ENCODE results near the gene GABRG3. TPM values are rescaled to one million over a fixed set of nuclear protein-coding genes. Genes with fewer than 3 reads are reported as not detected.

GABRG3 gene
- total RNA-seq = not detected
- not detected for polyA plus RNA-seq (2013, experiment 1 of 2)
- polyA plus RNA-seq (2013, experiment 2 of 2) = 0.04 TPM
- total RNA-seq = 0 to 0.20 (median 0) reads per million in 172 experiments

DNA sequence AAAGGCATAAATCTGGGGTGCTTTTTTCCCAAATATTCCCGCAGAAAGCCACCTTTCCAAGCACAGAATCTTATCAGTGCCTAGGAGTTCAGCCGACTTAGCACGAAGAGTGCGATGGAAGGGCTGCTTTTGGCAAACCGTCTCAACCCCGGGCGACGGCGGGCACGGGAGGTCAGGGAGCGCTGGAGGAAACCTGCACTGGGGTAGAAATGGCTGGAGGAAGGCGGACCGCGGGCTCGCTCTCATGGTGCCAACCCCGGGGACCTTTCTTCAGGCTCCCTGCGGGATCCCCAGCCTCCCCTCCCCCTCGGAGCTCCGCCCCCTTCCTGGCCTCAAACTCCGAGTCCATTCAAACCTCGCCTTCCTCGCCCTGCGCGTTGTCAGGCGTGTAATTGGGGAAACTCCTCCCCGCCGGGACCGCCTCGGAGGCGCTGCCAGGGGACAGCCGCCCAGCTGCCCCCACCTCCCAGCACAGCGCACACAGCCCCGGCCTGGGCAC lies at the start of gene GABRG3:
Gene GABRG3 (plus strand): TSS at position 470 of the 499 bp plus-strand sequence.
- DNase-seq (no peak), ATAC-seq (ENCODE audit: poor library complexity) (no peak)
- no peak within 1 kb of the TSS for H3K4me3 ChIP-seq (ENCODE audit: low read length)
- ChIA-PET CTCF (no interaction called here), POLR2A (no interaction called here)
- peaks cover 0 to 13% of the 10 kb centered on the region in 2 experiments for H3K9me3 ChIP-seq (ENCODE audit: control insufficient read depth in 1 of 2, insufficient read depth in 1 of 2, low read length in 2 of 2)
- Mint-ChIP-seq H3K9me3 (peaks cover 2% of the 10 kb centered on the region), H3K27ac (no peak within 1 kb of the TSS), H3K27me3 (peaks cover 37% of the 10 kb centered on the region), H3K4me1 (ENCODE audit: low read depth) (no peaks in the 10 kb centered on the region), H3K4me3 (no peak within 1 kb of the TSS), H3K36me3 (ENCODE audit: low read depth) (no peaks in the 10 kb centered on the region)
- H3K36me3 ChIP-seq (ENCODE audit: insufficient read depth, low read length) = no peaks in the 10 kb centered on the region
- intact Hi-C loops (cut with DNase I, micrococcal nuclease) = no loop called here
- no peaks in the 10 kb centered on the region for H3K4me1 ChIP-seq (ENCODE audit: insufficient read depth, low read length)
- H3K27me3 ChIP-seq (ENCODE audit: control insufficient read depth in 1 of 2, insufficient read depth in 2 of 2, low read length in 2 of 2) = peaks cover 0 to 11% of the 10 kb centered on the region in 2 experiments
- TF ChIP-seq, protein P1, sequence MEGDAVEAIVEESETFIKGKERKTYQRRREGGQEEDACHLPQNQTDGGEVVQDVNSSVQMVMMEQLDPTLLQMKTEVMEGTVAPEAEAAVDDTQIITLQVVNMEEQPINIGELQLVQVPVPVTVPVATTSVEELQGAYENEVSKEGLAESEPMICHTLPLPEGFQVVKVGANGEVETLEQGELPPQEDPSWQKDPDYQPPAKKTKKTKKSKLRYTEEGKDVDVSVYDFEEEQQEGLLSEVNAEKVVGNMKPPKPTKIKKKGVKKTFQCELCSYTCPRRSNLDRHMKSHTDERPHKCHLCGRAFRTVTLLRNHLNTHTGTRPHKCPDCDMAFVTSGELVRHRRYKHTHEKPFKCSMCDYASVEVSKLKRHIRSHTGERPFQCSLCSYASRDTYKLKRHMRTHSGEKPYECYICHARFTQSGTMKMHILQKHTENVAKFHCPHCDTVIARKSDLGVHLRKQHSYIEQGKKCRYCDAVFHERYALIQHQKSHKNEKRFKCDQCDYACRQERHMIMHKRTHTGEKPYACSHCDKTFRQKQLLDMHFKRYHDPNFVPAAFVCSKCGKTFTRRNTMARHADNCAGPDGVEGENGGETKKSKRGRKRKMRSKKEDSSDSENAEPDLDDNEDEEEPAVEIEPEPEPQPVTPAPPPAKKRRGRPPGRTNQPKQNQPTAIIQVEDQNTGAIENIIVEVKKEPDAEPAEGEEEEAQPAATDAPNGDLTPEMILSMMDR (IDR thresholded peaks at IDR 0.05) = no peak
- no peak within 1 kb of the TSS for H3K27ac ChIP-seq (ENCODE audit: low read depth in 1 of 2, low read length in 2 of 2)

DNA sequence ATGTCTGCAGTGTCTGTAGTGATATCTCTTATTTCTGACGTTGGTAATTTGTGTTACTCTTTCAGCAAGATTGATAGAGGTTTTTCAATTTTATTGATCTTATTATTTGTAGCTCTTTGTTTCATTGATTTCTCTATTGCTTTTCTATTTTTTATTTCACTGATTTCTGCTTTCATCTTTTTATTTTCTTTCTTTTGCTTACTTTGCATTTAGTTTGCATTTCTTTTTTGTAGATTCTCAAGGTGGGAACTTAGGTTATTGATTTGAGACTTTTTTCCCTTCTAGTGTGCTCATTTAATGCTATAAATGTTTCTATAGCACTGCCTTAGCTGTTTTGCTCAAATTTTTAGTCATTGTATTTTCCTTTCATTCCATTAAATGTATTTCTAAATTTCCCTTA lies 49.5 kb upstream of the GABRG3 start:
- no peaks in the 10 kb centered on the region for H3K4me1 Mint-ChIP-seq (ENCODE audit: low read depth)
- TF ChIP-seq, protein P1 (IDR thresholded peaks at IDR 0.05) = no peak

DNA sequence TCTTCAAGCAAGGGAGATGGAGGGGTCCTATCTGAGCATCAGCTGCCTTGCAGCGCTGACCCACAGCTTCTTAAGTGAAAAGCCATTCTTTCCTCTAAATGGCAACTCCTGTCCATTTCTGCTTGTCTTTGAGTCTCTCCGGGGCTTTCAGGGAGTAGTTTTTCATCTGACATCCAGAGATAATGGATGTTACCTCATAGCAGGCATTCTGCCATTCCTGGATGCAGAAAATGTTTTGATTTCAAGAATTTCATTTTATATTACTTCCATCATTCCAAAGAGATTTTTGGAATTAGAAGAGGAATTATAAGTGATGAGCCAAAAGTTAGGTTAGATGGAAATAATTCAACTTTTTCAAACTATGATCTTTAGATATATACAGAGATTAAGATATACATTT lies 44.9 kb upstream of the GABRG3 start:
- POLR2A ChIA-PET = no interaction called here
- peaks cover 0 to 6% of the 10 kb centered on the region in 2 experiments for H3K9me3 ChIP-seq (ENCODE audit: control insufficient read depth in 1 of 2, insufficient read depth in 1 of 2, low read length in 2 of 2)
- no peak overlapping the region for H3K4me3 ChIP-seq (ENCODE audit: low read length)
- intact Hi-C loops (cut with DNase I, micrococcal nuclease) = no loop called here
- CTCF ChIA-PET = no interaction called here
- DNase-seq (no peak), ATAC-seq (ENCODE audit: poor library complexity) (no peak)
- no peak overlapping the region for H3K27ac ChIP-seq (ENCODE audit: low read depth in 1 of 2, low read length in 2 of 2)
- TF ChIP-seq, protein P1 (IDR thresholded peaks at IDR 0.05) = no peak
- H3K4me1 ChIP-seq (ENCODE audit: insufficient read depth, low read length) = no peaks in the 10 kb centered on the region
- no peak overlapping the region for H3K27ac Mint-ChIP-seq
- no peaks in the 10 kb centered on the region for H3K27me3 Mint-ChIP-seq
- H3K27me3 ChIP-seq (ENCODE audit: control insufficient read depth in 1 of 2, insufficient read depth in 2 of 2, low read length in 2 of 2) = no peaks in the 10 kb centered on the region
- H3K9me3 Mint-ChIP-seq = peaks cover 3% of the 10 kb centered on the region
- no peaks in the 10 kb centered on the region for H3K36me3 ChIP-seq (ENCODE audit: insufficient read depth, low read length)
- no peaks in the 10 kb centered on the region for H3K36me3 Mint-ChIP-seq (ENCODE audit: low read depth)
- no peak overlapping the region for H3K4me3 Mint-ChIP-seq
- no peaks in the 10 kb centered on the region for H3K4me1 Mint-ChIP-seq (ENCODE audit: low read depth)

More for the DNA sequence above, 49.5 kb upstream of the GABRG3 start:
- ChIA-PET CTCF (no interaction called here), POLR2A (no interaction called here)
- Histone ChIP-seq H3K4me1 (ENCODE audit: insufficient read depth, low read length) (no peaks in the 10 kb centered on the region), H3K9me3 (ENCODE audit: control insufficient read depth in 1 of 2, insufficient read depth in 1 of 2, low read length in 2 of 2) (no peaks in the 10 kb centered on the region), H3K36me3 (ENCODE audit: insufficient read depth, low read length) (no peaks in the 10 kb centered on the region), H3K4me3 (ENCODE audit: low read length) (no peak overlapping the region), H3K27me3 (ENCODE audit: control insufficient read depth in 1 of 2, insufficient read depth in 2 of 2, low read length in 2 of 2) (no peaks in the 10 kb centered on the region), H3K27ac (ENCODE audit: low read depth in 1 of 2, low read length in 2 of 2) (no peak overlapping the region)
- Mint-ChIP-seq H3K36me3 (ENCODE audit: low read depth) (no peaks in the 10 kb centered on the region), H3K27ac (no peak overlapping the region), H3K4me3 (no peak overlapping the region), H3K9me3 (peaks cover 8% of the 10 kb centered on the region), H3K27me3 (no peaks in the 10 kb centered on the region)
- no peak for ATAC-seq (ENCODE audit: poor library complexity)
- DNase-seq = no peak
- intact Hi-C loops (cut with DNase I, micrococcal nuclease) = no loop called here

All from CD4-positive, alpha-beta T cell (primary cell).